D721Med (cell line): ENCODE results near the gene CSTPP1.
"Not testable (repeated sequence)": the region's sequence is repeated elsewhere in the genome, so short reads cannot be mapped to it uniquely, and the experiment has no call there.

ENCODE experiments used
- DNase-seq: peaks from one replicate; pipeline ENCODE4 v3.0.0; 2011; ENCODE audit warnings: low spot score; ENCODE audit not compliant: insufficient read length
- FAIRE-seq: peaks from 2 replicates; lab custom pipeline; 2011; peaks lifted over from hg19 to GRCh38; lab: Jason Lieb, UNC
- TF ChIP-seq, protein P1 (sequence below): IDR thresholded peaks from 2 replicates; pipeline ENCODE4 v1.5.1; 2012; ENCODE audit warnings: mild to moderate bottlenecking, control low read depth; ENCODE audit not compliant: insufficient read depth; ENCODE audit errors: missing control alignments

CSTPP1 gene

DNA sequence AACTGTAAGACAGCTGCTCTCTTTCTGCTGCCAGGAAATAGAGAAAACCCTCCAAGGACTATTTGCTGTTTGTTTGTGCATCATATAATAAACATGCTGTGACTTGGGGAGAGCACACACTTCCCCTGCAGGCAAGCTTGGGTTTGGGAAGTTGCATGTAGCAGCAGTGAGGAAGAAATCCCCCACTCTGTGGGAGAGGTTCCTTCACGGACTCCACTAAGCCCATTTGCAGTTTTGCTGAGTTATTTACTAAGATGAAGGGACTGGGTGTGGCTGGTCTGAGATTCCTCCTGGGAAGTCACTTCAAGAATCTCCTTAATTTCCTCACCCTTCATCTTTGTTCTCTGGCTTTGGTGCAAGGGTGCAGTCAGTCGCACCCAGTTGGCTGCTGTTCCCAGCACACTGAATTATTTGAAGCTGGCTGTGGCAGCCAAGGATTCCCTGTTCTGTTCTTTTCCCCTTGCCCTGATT, 135.3 kb downstream of the CSTPP1 start:
- no peak for DNase-seq
- no peak for FAIRE-seq
- TF ChIP-seq, protein P1, sequence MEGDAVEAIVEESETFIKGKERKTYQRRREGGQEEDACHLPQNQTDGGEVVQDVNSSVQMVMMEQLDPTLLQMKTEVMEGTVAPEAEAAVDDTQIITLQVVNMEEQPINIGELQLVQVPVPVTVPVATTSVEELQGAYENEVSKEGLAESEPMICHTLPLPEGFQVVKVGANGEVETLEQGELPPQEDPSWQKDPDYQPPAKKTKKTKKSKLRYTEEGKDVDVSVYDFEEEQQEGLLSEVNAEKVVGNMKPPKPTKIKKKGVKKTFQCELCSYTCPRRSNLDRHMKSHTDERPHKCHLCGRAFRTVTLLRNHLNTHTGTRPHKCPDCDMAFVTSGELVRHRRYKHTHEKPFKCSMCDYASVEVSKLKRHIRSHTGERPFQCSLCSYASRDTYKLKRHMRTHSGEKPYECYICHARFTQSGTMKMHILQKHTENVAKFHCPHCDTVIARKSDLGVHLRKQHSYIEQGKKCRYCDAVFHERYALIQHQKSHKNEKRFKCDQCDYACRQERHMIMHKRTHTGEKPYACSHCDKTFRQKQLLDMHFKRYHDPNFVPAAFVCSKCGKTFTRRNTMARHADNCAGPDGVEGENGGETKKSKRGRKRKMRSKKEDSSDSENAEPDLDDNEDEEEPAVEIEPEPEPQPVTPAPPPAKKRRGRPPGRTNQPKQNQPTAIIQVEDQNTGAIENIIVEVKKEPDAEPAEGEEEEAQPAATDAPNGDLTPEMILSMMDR = no peak

GRCh38 chr11:47078751-47079521, 142.4 kb downstream of the CSTPP1 start:
- FAIRE-seq (no peak), DNase-seq (no peak)
- TF ChIP-seq, protein P1 = no peak

GRCh38 chr11:47080775-47081174, 144.2 kb downstream of the CSTPP1 start:
- not testable (repeated sequence) for FAIRE-seq

GRCh38 chr11:47083913-47084312, 147.4 kb downstream of the CSTPP1 start:
- TF ChIP-seq, protein P1 = no peak
- DNase-seq (no peak), FAIRE-seq (peak; percentile 70)

More at GRCh38 chr11:47080775-47081174, 144.2 kb downstream of the CSTPP1 start:
- DNase-seq = not testable (repeated sequence)

DNA sequence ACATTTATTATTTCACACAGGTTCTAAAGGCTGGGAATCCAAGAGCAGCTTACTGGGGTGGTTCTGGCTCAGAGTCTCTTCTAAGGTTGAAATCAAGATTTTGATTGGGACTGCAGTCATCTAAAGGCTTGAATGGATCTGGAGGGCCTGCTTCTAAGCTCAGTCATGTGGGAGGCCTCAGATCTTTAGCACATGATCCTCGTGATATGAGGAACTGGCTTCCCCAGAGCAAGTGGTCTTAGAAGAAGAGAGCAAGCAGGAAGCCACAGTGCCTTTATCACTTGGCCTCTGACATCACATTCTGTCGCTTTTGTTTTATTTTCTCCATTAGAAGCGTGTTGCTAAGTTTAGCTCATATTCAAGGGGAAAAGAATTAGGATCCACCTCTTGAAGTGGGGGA, 151.2 kb downstream of the CSTPP1 start:
- TF ChIP-seq, protein P1 = no peak
- no peak for FAIRE-seq

GRCh38 chr11:47093541-47093940, 157.0 kb downstream of the CSTPP1 start:
- TF ChIP-seq, protein P1 = no peak
- DNase-seq = no peak
- no peak for FAIRE-seq

More for the DNA sequence above, 151.2 kb downstream of the CSTPP1 start:
- no peak for DNase-seq

GRCh38 chr11:47096871-47097270, 160.3 kb downstream of the CSTPP1 start:
- FAIRE-seq, DNase-seq: not testable (repeated sequence)

- FAIRE-seq, DNase-seq: not testable (repeated sequence)
Observed at GRCh38 chr11:47098223-47098622, 161.7 kb downstream of the CSTPP1 start.
